Heart left ventricle (tissue), 16 donors: Measurements from ENCODE around the gene SRRM4. TPM values are rescaled to one million over a fixed set of nuclear protein-coding genes. Genes with fewer than 3 reads are reported as not detected.

Source experiments
- ATAC-seq, 4 donors: fragments of 200-7000 bp; cut with Tn5 transposase; one replicate each; pipeline ENCODE4 v1.9.1; 2020 to 2022; ENCODE audit warnings: moderate library complexity in 4 of 4, mild to moderate bottlenecking in 3 of 4, moderate number of reproducible peaks in 1 of 4
- DNase-seq, 5 donors: peaks; one replicate each; pipeline ENCODE4 v3.0.0-alpha.2; 2020
- H3K27ac ChIP-seq, 12 donors: fragments of 200-600 bp; sonication (generic) in 4 of 12; one replicate each; pipeline versions ENCODE4 v1.5.0 to v1.8.0; 2016 to 2022; ENCODE audit warnings: mild to moderate bottlenecking in 2 of 12
- H3K27me3 ChIP-seq, 9 donors: fragments of 200-600 bp; sonication (generic) in 2 of 9; one replicate each; pipeline versions ENCODE4 v1.5.1 to v1.8.0; 2016 to 2022; ENCODE audit warnings: mild to moderate bottlenecking in 3 of 9
- H3K36me3 ChIP-seq, 9 donors: fragments of 200-600 bp; sonication (generic) in 2 of 9; one replicate each; pipeline versions ENCODE4 v1.5.0 to v1.8.0; 2018 to 2022; ENCODE audit warnings: mild to moderate bottlenecking in 2 of 9
- H3K4me1 ChIP-seq, 12 donors: fragments of 200-600 bp; sonication (generic) in 4 of 12; one replicate each; pipeline versions ENCODE4 v1.5.0 to v1.8.0; 2016 to 2022; ENCODE audit warnings: mild to moderate bottlenecking in 3 of 12
- H3K4me3 ChIP-seq, 12 donors: fragments of 200-600 bp; sonication (generic) in 4 of 12; one replicate each; pipeline versions ENCODE4 v1.5.0 to v1.8.0; 2017 to 2022; ENCODE audit warnings: mild to moderate bottlenecking in 9 of 12, moderate library complexity in 4 of 12
- H3K9me3 ChIP-seq, 12 donors: fragments of 200-600 bp; sonication (generic) in 4 of 12; one replicate each; pipeline versions ENCODE4 v1.5.0 to v1.8.0; 2016 to 2022; ENCODE audit warnings: mild to moderate bottlenecking in 1 of 12
- CTCF ChIP-seq, 12 donors: fragments of 200-600 bp; sonication (generic) in 4 of 12; IDR thresholded peaks; one replicate each; pipeline versions ENCODE4 v1.5.0 to v1.8.0; 2018 to 2022; ENCODE audit warnings: antibody characterized with exemption in 12 of 12, mild to moderate bottlenecking in 5 of 12
- POLR2A ChIP-seq, 2 donors: fragments of 450-650 bp; IDR thresholded peaks; one replicate each; pipeline ENCODE4 v1.6.1; 2017; ENCODE audit warnings: antibody characterized with exemption in 2 of 2, mild to moderate bottlenecking in 2 of 2, moderate library complexity in 2 of 2
- WGBS, 4 donors: extraction: QIAGEN DNeasy Blood & Tissue Kit in 2 of 4; methylation state at CpG; one replicate each; pipeline versions ENCODE4 v1.1.5 to v1.1.7; 2013 to 2018; 5-methylcytosine and 5-hydroxymethylcytosine counted together
- intact Hi-C, 10 donors: fragments of 100-400 bp; cut with DNase I; formaldehyde crosslinking; loops; one replicate each; pipeline versions ENCODE4 v1.11.1 to v1.14.2; 2022
- polyA plus RNA-seq, 2 donors: library from polyadenylated mRNA; stranded (reverse); fragments of 200-250 nt; gene quantifications; one replicate each; pipeline ENCODE4 v1.2.3, GENCODE V29; 2013
- total RNA-seq, 9 donors: library from RNA; depleted of rRNA in 2 of 9; stranded (reverse); fragments of >200 nt in 2 of 9; fragmentation: NEBNext Ultra II Directional in 3 of 9; extraction: Animal tissue kit (Norgen Biotek cat#: 25700) in 3 of 9; gene quantifications; one replicate each; pipeline versions ENCODE4 v1.1.0 to v1.2.4, GENCODE V29; 2016 to 2023
- donor health status: ischemic (EF 13 %, LVEDD 7.1; RV severe dilation, severe dysfunction).
- donor health status: healthy with polysubstance abuse.
- donor health status: DM: no; HTN: yes; CAD: no.
- donor health status: DM: no; HTN: no; CAD: no.
- donor health status: ischemic (EF 25% LVEDD 6.9; RV normal size, moderate dysfunction).
- donor health status: ischemic (EF 25% LVEDD 5.7; RV mildly dilated, moderate dysfunction).
- donor health status: healthy.
- donor health status: DM: yes; HTN: yes; CAD: no.
- donor health status: ischemic (EF 35%, LVEDD 5.7; RV mildly dilated, moderate dysfunction).
- donor health status: nonischemic (EF 11% LVEDD 7.7; RV severe dilation, severe dysfunction).
- donor health status: DM: yes; HTN: yes; CAD: no.
- donor health status: PGD.
- donor health status: ischemic (EF 29% LVEDD 5.4; RV normal size, mild dysfunction).
- donor health status: nonischemic (EF 23%, LVEDD 6.1; RV moderate dilation, normal function).

Gene SRRM4
- total and polyA plus RNA-seq, 11 donors: 0.04 to 0.57 (median 0.27) TPM; not detected in 1

- 13 to 19% (median 16%) methylated on average over 8 of the region's 8 CpGs for WGBS, 4 donors
- no peaks in the 10 kb centered on the region for H3K36me3 ChIP-seq
- no peak overlapping the region for H3K27ac ChIP-seq
- H3K4me3 ChIP-seq: no peak overlapping the region
- intact Hi-C loops: loop anchor here in 6 of 10 donors (5.0 to 10.0 kb wide), 4 partner anchors 430 to 565 kb away; no protein-coding TSS in a partner anchor
- ATAC-seq: no peak
- H3K9me3 ChIP-seq: peaks cover 0 to 2% (median 0%) of the 10 kb centered on the region in 12 donors
- no peak for DNase-seq
- H3K4me1 ChIP-seq: peaks cover 0 to 20% (median 1%) of the 10 kb centered on the region in 12 donors
- no peak for TF ChIP-seq CTCF (IDR thresholded peaks at IDR 0.05)
- TF ChIP-seq POLR2A (IDR thresholded peaks at IDR 0.05): no peak
- peaks cover 12 to 79% (median 37%) of the 10 kb centered on the region in 9 donors for H3K27me3 ChIP-seq
Measured at GRCh38 chr12:118982302-118982701, 961 bp downstream of the SRRM4 start.

GRCh38 chr12:118982984-118983761, 1.8 kb downstream of the SRRM4 start:
- peaks cover 0 to 20% (median 1%) of the 10 kb centered on the region in 12 donors for H3K4me1 ChIP-seq
- WGBS, 4 donors: 46 to 55% (median 50%) methylated on average over 7 of the region's 7 CpGs

GRCh38 chr12:118984161-118984943, 3.0 kb downstream of the SRRM4 start:
- no peak for ATAC-seq
- H3K27me3 ChIP-seq: peaks cover 12 to 69% (median 37%) of the 10 kb centered on the region in 9 donors
- H3K36me3 ChIP-seq: no peaks in the 10 kb centered on the region
- intact Hi-C loops: loop anchor here in 6 of 10 donors (5.0 to 10.0 kb wide), 4 partner anchors 428 to 563 kb away; no protein-coding TSS in a partner anchor
- H3K27ac ChIP-seq: no peak overlapping the region
- TF ChIP-seq POLR2A (IDR thresholded peaks at IDR 0.05): no peak
- TF ChIP-seq CTCF (IDR thresholded peaks at IDR 0.05): no peak
- WGBS, 4 donors: 32 to 59% (median 45%) methylated on average over 2 of the region's 2 CpGs
- peaks cover 0 to 20% (median 1%) of the 10 kb centered on the region in 12 donors for H3K4me1 ChIP-seq
- no peak for DNase-seq
- H3K4me3 ChIP-seq: no peak overlapping the region
- H3K9me3 ChIP-seq: no peaks in the 10 kb centered on the region

More at GRCh38 chr12:118982984-118983761, 1.8 kb downstream of the SRRM4 start:
- ATAC-seq (no peak), DNase-seq (no peak)
- peaks cover 0 to 2% (median 0%) of the 10 kb centered on the region in 12 donors for H3K9me3 ChIP-seq
- TF ChIP-seq POLR2A (IDR thresholded peaks at IDR 0.05) (no peak), CTCF (IDR thresholded peaks at IDR 0.05) (no peak)
- no peak overlapping the region for H3K4me3 ChIP-seq
- no peak overlapping the region for H3K27ac ChIP-seq
- intact Hi-C loops: loop anchor here in 6 of 10 donors (5.0 to 10.0 kb wide), 4 partner anchors 429 to 564 kb away; no protein-coding TSS in a partner anchor
- peaks cover 12 to 76% (median 37%) of the 10 kb centered on the region in 9 donors for H3K27me3 ChIP-seq
- no peaks in the 10 kb centered on the region for H3K36me3 ChIP-seq
